H1 (cell line): ENCODE results near the gene NHEJ1.

Source experiments
- EP300 ChIP-seq, 2 experiments: IDR thresholded peaks; 1 replicate in 1 of 2; 2 replicates in 1 of 2; pipeline ENCODE4 v1.6.1; 2011 to 2012; ENCODE audit warnings: low read depth in 2 of 2, low read length in 2 of 2, mild to moderate bottlenecking in 2 of 2, borderline replicate concordance in 1 of 2, inconsistent platforms in 1 of 2, moderate library complexity in 1 of 2
- POU5F1 ChIP-seq: IDR thresholded peaks from 2 replicates; pipeline ENCODE4 v1.6.1; 2011; ENCODE audit warnings: low read depth, mild to moderate bottlenecking, low read length, moderate library complexity
- RAD21 ChIP-seq, 2 experiments: IDR thresholded peaks in 1 of 2; conservative IDR thresholded peaks in 1 of 2; 2 replicates each; pipeline ENCODE4 v1.6.1; 2011; ENCODE audit warnings: low read depth in 2 of 2, low read length in 2 of 2, improper control_type of control experiment in 1 of 2, inconsistent platforms in 1 of 2, mild to moderate bottlenecking in 1 of 2, moderate library complexity in 1 of 2
- TEAD4 ChIP-seq: IDR thresholded peaks from 2 replicates; pipeline ENCODE4 v1.6.1; 2012; ENCODE audit warnings: low read depth, low read length, inconsistent platforms, mixed read lengths
- TF ChIP-seq, protein P1 (sequence below), 3 experiments: IDR thresholded peaks; 1 replicate in 2 of 3; 2 replicates in 1 of 3; pipeline versions ENCODE4 v1.5.1 to v1.6.1; 2011; ENCODE audit warnings: low read length in 3 of 3, mild to moderate bottlenecking in 3 of 3, inconsistent platforms in 2 of 3, low read depth in 1 of 3, moderate library complexity in 1 of 3; ENCODE audit not compliant: insufficient read depth in 1 of 3; ENCODE audit errors: control extremely low read depth in 1 of 3

- TF ChIP-seq, protein P1, sequence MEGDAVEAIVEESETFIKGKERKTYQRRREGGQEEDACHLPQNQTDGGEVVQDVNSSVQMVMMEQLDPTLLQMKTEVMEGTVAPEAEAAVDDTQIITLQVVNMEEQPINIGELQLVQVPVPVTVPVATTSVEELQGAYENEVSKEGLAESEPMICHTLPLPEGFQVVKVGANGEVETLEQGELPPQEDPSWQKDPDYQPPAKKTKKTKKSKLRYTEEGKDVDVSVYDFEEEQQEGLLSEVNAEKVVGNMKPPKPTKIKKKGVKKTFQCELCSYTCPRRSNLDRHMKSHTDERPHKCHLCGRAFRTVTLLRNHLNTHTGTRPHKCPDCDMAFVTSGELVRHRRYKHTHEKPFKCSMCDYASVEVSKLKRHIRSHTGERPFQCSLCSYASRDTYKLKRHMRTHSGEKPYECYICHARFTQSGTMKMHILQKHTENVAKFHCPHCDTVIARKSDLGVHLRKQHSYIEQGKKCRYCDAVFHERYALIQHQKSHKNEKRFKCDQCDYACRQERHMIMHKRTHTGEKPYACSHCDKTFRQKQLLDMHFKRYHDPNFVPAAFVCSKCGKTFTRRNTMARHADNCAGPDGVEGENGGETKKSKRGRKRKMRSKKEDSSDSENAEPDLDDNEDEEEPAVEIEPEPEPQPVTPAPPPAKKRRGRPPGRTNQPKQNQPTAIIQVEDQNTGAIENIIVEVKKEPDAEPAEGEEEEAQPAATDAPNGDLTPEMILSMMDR (IDR thresholded peaks at IDR 0.05; ENCODE audit: control extremely low read depth in 1 of 3, insufficient read depth in 1 of 3, low read depth in 1 of 3, low read length in 3 of 3), result no peak
- TF ChIP-seq TEAD4 (no peak), RAD21 (IDR thresholded peaks at IDR 0.05 in 1 of 2, conservative IDR thresholded peaks at IDR 0.05 in 1 of 2; ENCODE audit: low read depth in 2 of 2, low read length in 2 of 2) (no peak), EP300 (IDR thresholded peaks at IDR 0.05; ENCODE audit: borderline replicate concordance in 1 of 2, low read depth in 2 of 2, low read length in 2 of 2) (no peak), POU5F1 (no peak)
Observed at GRCh38 chr2:219035942-219036341, 124.7 kb downstream of the NHEJ1 start.
